Thymus (tissue), 11 donors: ENCODE data around the gene PHLDB2. TPM values are rescaled to one million over a fixed set of nuclear protein-coding genes. Genes with fewer than 3 reads are reported as not detected.
A peak's percentile ranks its signal among the peaks of the same experiment; 100 is the strongest.

Source experiments
- DNase-seq, 9 donors: peaks; one replicate each; pipeline ENCODE4 v3.0.0-alpha.2; 2013; ENCODE audit warnings: low spot score in 9 of 9, low read depth in 6 of 9, missing footprints in 1 of 9
- H3K27ac ChIP-seq, 2 donors: one replicate each; pipeline ENCODE4 v1.5.1; 2013; ENCODE audit warnings: control low read depth in 1 of 2, low read depth in 1 of 2, low read length in 1 of 2, mild to moderate bottlenecking in 1 of 2, moderate library complexity in 1 of 2
- H3K27me3 ChIP-seq, 2 donors: one replicate each; pipeline ENCODE4 v1.5.1; 2013; ENCODE audit warnings: low read length in 1 of 2; ENCODE audit not compliant: control insufficient read depth in 2 of 2, insufficient read depth in 1 of 2
- H3K36me3 ChIP-seq, 2 donors: one replicate each; pipeline ENCODE4 v1.5.1; 2013; ENCODE audit warnings: low read length in 1 of 2, mild to moderate bottlenecking in 1 of 2, moderate library complexity in 1 of 2; ENCODE audit not compliant: control insufficient read depth in 2 of 2, insufficient read depth in 2 of 2
- H3K4me1 ChIP-seq, 2 donors: one replicate each; pipeline ENCODE4 v1.5.1; 2013; ENCODE audit warnings: low read length in 2 of 2; ENCODE audit not compliant: control insufficient read depth in 2 of 2, insufficient read depth in 2 of 2
- H3K4me3 ChIP-seq, 2 donors: one replicate each; pipeline ENCODE4 v1.5.1; 2013; ENCODE audit warnings: low read length in 2 of 2, control low read depth in 1 of 2, mild to moderate bottlenecking in 1 of 2
- H3K9me3 ChIP-seq, 2 donors: one replicate each; pipeline ENCODE4 v1.5.1; 2013; ENCODE audit warnings: low read length in 1 of 2, mild to moderate bottlenecking in 1 of 2; ENCODE audit not compliant: control insufficient read depth in 2 of 2, insufficient read depth in 1 of 2
- WGBS: extraction: QIAGEN DNeasy Blood & Tissue Kit; methylation state at CpG from one replicate; pipeline ENCODE4 v1.1.7; 2013; 5-methylcytosine and 5-hydroxymethylcytosine counted together
- polyA plus RNA-seq: library from polyadenylated mRNA; stranded (reverse); fragments of 200-250 nt; gene quantifications from one replicate; pipeline ENCODE4 v1.2.3, GENCODE V29; 2013
- total RNA-seq: library from RNA; stranded (reverse); fragments of 120-200 nt; gene quantifications from one replicate; pipeline ENCODE4 v1.2.4, GENCODE V29; 2013
- donor health status: healthy.

The PHLDB2 gene
- total and polyA plus RNA-seq, 2 donors = 7.5 to 37.8 TPM

- H3K36me3 ChIP-seq = no peaks in the 10 kb centered on the region
- no peaks in the 10 kb centered on the region for H3K27me3 ChIP-seq
- no peaks in the 10 kb centered on the region for H3K4me1 ChIP-seq
- WGBS = 98% methylated on average over 6 of the region's 6 CpGs
- H3K4me3 ChIP-seq = no peak overlapping the region
- H3K27ac ChIP-seq = no peak overlapping the region
- DNase-seq = no peak
- no peaks in the 10 kb centered on the region for H3K9me3 ChIP-seq
Measured at GRCh38 chr3:111952866-111953450, 93.9 kb downstream of the PHLDB2 start.

- H3K4me1 ChIP-seq = no peaks in the 10 kb centered on the region
- H3K9me3 ChIP-seq = no peaks in the 10 kb centered on the region
- no peaks in the 10 kb centered on the region for H3K36me3 ChIP-seq
- H3K4me3 ChIP-seq = no peak overlapping the region
- H3K27me3 ChIP-seq = no peaks in the 10 kb centered on the region
- WGBS = 96% methylated on average over 6 of the region's 6 CpGs
- DNase-seq = no peak
- no peak overlapping the region for H3K27ac ChIP-seq
Measured at GRCh38 chr3:111954228-111954990, 95.3 kb downstream of the PHLDB2 start.

- Histone ChIP-seq H3K27ac (no peak overlapping the region), H3K4me3 (no peak overlapping the region), H3K4me1 (no peaks in the 10 kb centered on the region), H3K9me3 (no peaks in the 10 kb centered on the region), H3K27me3 (no peaks in the 10 kb centered on the region), H3K36me3 (no peaks in the 10 kb centered on the region)
- WGBS = 100% methylated on average over 1 of the region's 1 CpG
- no peak for DNase-seq
Measured at GRCh38 chr3:111955876-111956275, 96.8 kb downstream of the PHLDB2 start.

GRCh38 chr3:111956449-111956848 is 97.4 kb downstream of the PHLDB2 start:
- H3K36me3 ChIP-seq = no peaks in the 10 kb centered on the region
- no peaks in the 10 kb centered on the region for H3K4me1 ChIP-seq
- 97% methylated on average over 3 of the region's 3 CpGs for WGBS
- no peaks in the 10 kb centered on the region for H3K9me3 ChIP-seq
- no peak overlapping the region for H3K27ac ChIP-seq
- H3K4me3 ChIP-seq = no peak overlapping the region
- no peak for DNase-seq
- H3K27me3 ChIP-seq = no peaks in the 10 kb centered on the region

- WGBS = 97% methylated on average over 4 of the region's 4 CpGs
- Histone ChIP-seq H3K4me1 (peaks cover 0 to 6% of the 10 kb centered on the region in 2 donors), H3K27ac (no peak overlapping the region), H3K27me3 (no peaks in the 10 kb centered on the region), H3K9me3 (no peaks in the 10 kb centered on the region), H3K4me3 (no peak overlapping the region), H3K36me3 (no peaks in the 10 kb centered on the region)
- no peak for DNase-seq
Measured at GRCh38 chr3:111956995-111957734, 98.1 kb downstream of the PHLDB2 start.

- Histone ChIP-seq H3K27ac (no peak overlapping the region), H3K36me3 (no peaks in the 10 kb centered on the region), H3K27me3 (no peaks in the 10 kb centered on the region), H3K9me3 (no peaks in the 10 kb centered on the region), H3K4me3 (no peak overlapping the region), H3K4me1 (peaks cover 0 to 6% of the 10 kb centered on the region in 2 donors)
- DNase-seq = peak in 1 of 9 donors; percentile 29
- 51% methylated on average over 3 of the region's 3 CpGs for WGBS
Measured at GRCh38 chr3:111961461-111962164, 102.5 kb downstream of the PHLDB2 start.

GRCh38 chr3:111963424-111963823 is 104.4 kb downstream of the PHLDB2 start:
- WGBS = 96% methylated on average over 1 of the region's 1 CpG
- Histone ChIP-seq H3K4me1 (peaks cover 4 to 13% of the 10 kb centered on the region in 2 donors), H3K9me3 (no peaks in the 10 kb centered on the region), H3K4me3 (no peak overlapping the region), H3K27me3 (no peaks in the 10 kb centered on the region), H3K27ac (no peak overlapping the region), H3K36me3 (no peaks in the 10 kb centered on the region)
- no peak for DNase-seq

GRCh38 chr3:111965484-111965883 is 106.4 kb downstream of the PHLDB2 start:
- 94% methylated on average over 2 of the region's 2 CpGs for WGBS
- Histone ChIP-seq H3K4me1 (peaks cover 4 to 13% of the 10 kb centered on the region in 2 donors), H3K27me3 (no peaks in the 10 kb centered on the region), H3K4me3 (no peak overlapping the region), H3K9me3 (no peaks in the 10 kb centered on the region), H3K36me3 (no peaks in the 10 kb centered on the region), H3K27ac (no peak overlapping the region)
- no peak for DNase-seq
